Keratinocyte (primary cell): ENCODE results near the gene MYBPH. TPM values are rescaled to one million over a fixed set of nuclear protein-coding genes. Genes with fewer than 3 reads are reported as not detected.

Source experiments
- DNase-seq: peaks from one replicate; pipeline ENCODE4 v3.0.0-alpha.2; 2011; ENCODE audit warnings: low read depth, missing footprints, low spot score
- FAIRE-seq: peaks from 2 replicates; lab custom pipeline; 2011; peaks lifted over from hg19 to GRCh38; lab: Jason Lieb, UNC
- H2AFZ ChIP-seq: 2 replicates; pipeline ENCODE4 v1.6.0; 2012; ENCODE audit warnings: low read length, control low read depth, inconsistent platforms; ENCODE audit not compliant: control insufficient read depth
- H3K27ac ChIP-seq: 2 replicates; pipeline ENCODE4 v1.5.1; 2011; ENCODE audit warnings: low read length; ENCODE audit not compliant: control insufficient read depth, insufficient read depth
- H3K27me3 ChIP-seq: 3 replicates; pipeline ENCODE4 v1.6.0; 2011; ENCODE audit warnings: low read length; ENCODE audit not compliant: control insufficient read depth, insufficient read depth; ENCODE audit errors: extremely low read depth
- H3K36me3 ChIP-seq, 2 experiments: 2 replicates in 1 of 2; 3 replicates in 1 of 2; pipeline ENCODE4 v1.5.1; 2011; ENCODE audit warnings: low read length in 2 of 2, mild to moderate bottlenecking in 1 of 2; ENCODE audit not compliant: control insufficient read depth in 2 of 2, insufficient read depth in 2 of 2; ENCODE audit errors: extremely low read depth in 1 of 2
- H3K4me1 ChIP-seq: 3 replicates; pipeline ENCODE4 v1.5.1; 2011; ENCODE audit warnings: low read length; ENCODE audit not compliant: control insufficient read depth, insufficient read depth; ENCODE audit errors: extremely low read depth
- H3K4me2 ChIP-seq: 3 replicates; pipeline ENCODE4 v1.6.0; 2011; ENCODE audit warnings: low read depth, low read length; ENCODE audit not compliant: control insufficient read depth, insufficient read depth; ENCODE audit errors: extremely low read depth
- H3K4me3 ChIP-seq, 3 experiments: fragments of 200-600 bp in 1 of 3; sonication (generic) in 1 of 3; 2 replicates in 2 of 3; 3 replicates in 1 of 3; pipeline ENCODE4 v1.5.1; 2011 to 2016; ENCODE audit warnings: low read length in 3 of 3, mild to moderate bottlenecking in 3 of 3, control low read depth in 2 of 3, inconsistent platforms in 1 of 3, low read depth in 1 of 3, mixed read lengths in 1 of 3, mixed run types in 1 of 3, moderate library complexity in 1 of 3; ENCODE audit not compliant: control insufficient read depth in 2 of 3, insufficient read depth in 2 of 3; ENCODE audit errors: extremely low read depth in 1 of 3
- H3K79me2 ChIP-seq: 2 replicates; pipeline ENCODE4 v1.6.0; 2012; ENCODE audit warnings: low read length; ENCODE audit not compliant: control insufficient read depth, insufficient read depth
- H3K9ac ChIP-seq: 3 replicates; pipeline ENCODE4 v1.6.0; 2011; ENCODE audit warnings: low read length; ENCODE audit not compliant: control insufficient read depth, insufficient read depth; ENCODE audit errors: extremely low read depth
- H3K9me1 ChIP-seq: 3 replicates; pipeline ENCODE4 v1.6.0; 2011; ENCODE audit warnings: low read length; ENCODE audit not compliant: control insufficient read depth, insufficient read depth; ENCODE audit errors: extremely low read depth
- H3K9me3 ChIP-seq: 2 replicates; pipeline ENCODE4 v1.5.1; 2012; ENCODE audit warnings: low read depth, low read length; ENCODE audit not compliant: control insufficient read depth
- H4K20me1 ChIP-seq: 3 replicates; pipeline ENCODE4 v1.6.0; 2011; ENCODE audit warnings: low read length; ENCODE audit not compliant: control insufficient read depth, insufficient read depth; ENCODE audit errors: extremely low read depth
- EZH2 ChIP-seq: IDR thresholded peaks from one replicate; pipeline ENCODE4 v1.6.1; 2012; ENCODE audit warnings: inconsistent platforms, mild to moderate bottlenecking, low read length, moderate library complexity
- dilution Hi-C: fragments of 300-500 bp; cut with MboI; formaldehyde crosslinking; loops from one replicate; pipeline ENCODE4 v1.7.0; 2020; ENCODE audit warnings: low sequenced_read_pairs; ENCODE audit not compliant: extremely low pct_ligation_motif_present
- polyA plus RNA-seq, 5 experiments: library from polyadenylated mRNA; depleted of rRNA in 3 of 5; stranded (reverse) in 3 of 5; stranded (forward) in 1 of 5; unstranded in 1 of 5; fragments of >200 nt; gene quantifications; 1 replicate in 1 of 5; 2 replicates in 3 of 5; 3 replicates in 1 of 5; pipeline versions ENCODE4 v1.2.1 to v1.2.3, GENCODE V29; 2011 to 2012; ENCODE audit warnings: missing spikeins in 2 of 5, low read depth in 1 of 5, low replicate concordance in 1 of 5
- TF ChIP-seq, protein P1 (sequence below), 3 experiments: IDR thresholded peaks in 1 of 3; conservative IDR thresholded peaks in 1 of 3; optimal IDR thresholded peaks in 1 of 3; 2 replicates in 2 of 3; 3 replicates in 1 of 3; pipeline versions ENCODE3 to v1.5.1; 2011; ENCODE audit warnings: low read length in 3 of 3, mild to moderate bottlenecking in 3 of 3, moderate library complexity in 2 of 3, control low read depth in 1 of 3, inconsistent platforms in 1 of 3; ENCODE audit not compliant: insufficient read depth in 2 of 3; ENCODE audit errors: extremely low read depth in 1 of 3

The MYBPH gene
- polyA plus RNA-seq, 1 donor (not counting 4 experiments of a cell fraction or from before 2014, with no cell fraction given), result not detected

DNA sequence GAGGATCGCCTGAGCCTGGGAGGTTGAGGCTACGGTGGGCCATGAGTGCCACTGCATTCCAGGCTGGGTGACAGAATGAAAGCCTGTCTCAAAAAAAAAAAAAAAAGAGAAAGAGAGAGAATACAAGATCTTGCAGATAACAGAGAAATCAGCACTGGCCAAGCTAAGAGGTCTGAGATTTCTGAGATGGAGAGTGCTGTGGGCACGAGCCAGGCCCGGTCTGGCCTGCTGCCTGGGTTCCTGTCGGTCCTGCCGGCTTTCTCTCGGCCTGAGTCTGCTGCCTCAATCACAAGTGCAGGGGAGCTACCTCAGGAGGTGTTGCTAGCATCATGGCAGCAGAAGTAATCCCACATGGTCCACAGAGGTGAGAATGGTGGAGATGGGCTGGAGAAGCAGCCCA, 29.1 kb downstream of the MYBPH start:
- H3K4me2 ChIP-seq, result no peak overlapping the region
- no peak overlapping the region for H3K27ac ChIP-seq
- H3K27me3 ChIP-seq, result no peaks in the 10 kb centered on the region
- DNase-seq (no peak), FAIRE-seq (no peak)
- no peaks in the 10 kb centered on the region for H3K79me2 ChIP-seq
- H3K4me1 ChIP-seq, result no peaks in the 10 kb centered on the region
- H3K9me1 ChIP-seq, result no peaks in the 10 kb centered on the region
- no peaks in the 10 kb centered on the region for H3K36me3 ChIP-seq
- TF ChIP-seq EZH2, result no peak
- TF ChIP-seq, protein P1, sequence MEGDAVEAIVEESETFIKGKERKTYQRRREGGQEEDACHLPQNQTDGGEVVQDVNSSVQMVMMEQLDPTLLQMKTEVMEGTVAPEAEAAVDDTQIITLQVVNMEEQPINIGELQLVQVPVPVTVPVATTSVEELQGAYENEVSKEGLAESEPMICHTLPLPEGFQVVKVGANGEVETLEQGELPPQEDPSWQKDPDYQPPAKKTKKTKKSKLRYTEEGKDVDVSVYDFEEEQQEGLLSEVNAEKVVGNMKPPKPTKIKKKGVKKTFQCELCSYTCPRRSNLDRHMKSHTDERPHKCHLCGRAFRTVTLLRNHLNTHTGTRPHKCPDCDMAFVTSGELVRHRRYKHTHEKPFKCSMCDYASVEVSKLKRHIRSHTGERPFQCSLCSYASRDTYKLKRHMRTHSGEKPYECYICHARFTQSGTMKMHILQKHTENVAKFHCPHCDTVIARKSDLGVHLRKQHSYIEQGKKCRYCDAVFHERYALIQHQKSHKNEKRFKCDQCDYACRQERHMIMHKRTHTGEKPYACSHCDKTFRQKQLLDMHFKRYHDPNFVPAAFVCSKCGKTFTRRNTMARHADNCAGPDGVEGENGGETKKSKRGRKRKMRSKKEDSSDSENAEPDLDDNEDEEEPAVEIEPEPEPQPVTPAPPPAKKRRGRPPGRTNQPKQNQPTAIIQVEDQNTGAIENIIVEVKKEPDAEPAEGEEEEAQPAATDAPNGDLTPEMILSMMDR (optimal IDR thresholded peaks at IDR 0.05 in 1 of 3, IDR thresholded peaks at IDR 0.05 in 1 of 3, conservative IDR thresholded peaks at IDR 0.05 in 1 of 3; ENCODE audit: extremely low read depth in 1 of 3, insufficient read depth in 2 of 3, low read length in 3 of 3), result no peak
- no peaks in the 10 kb centered on the region for H3K9me3 ChIP-seq
- H2AFZ ChIP-seq, result no peak overlapping the region
- no peaks in the 10 kb centered on the region for H4K20me1 ChIP-seq
- dilution Hi-C loops, result no loop called here
- no peak overlapping the region for H3K4me3 ChIP-seq
- no peak overlapping the region for H3K9ac ChIP-seq

DNA sequence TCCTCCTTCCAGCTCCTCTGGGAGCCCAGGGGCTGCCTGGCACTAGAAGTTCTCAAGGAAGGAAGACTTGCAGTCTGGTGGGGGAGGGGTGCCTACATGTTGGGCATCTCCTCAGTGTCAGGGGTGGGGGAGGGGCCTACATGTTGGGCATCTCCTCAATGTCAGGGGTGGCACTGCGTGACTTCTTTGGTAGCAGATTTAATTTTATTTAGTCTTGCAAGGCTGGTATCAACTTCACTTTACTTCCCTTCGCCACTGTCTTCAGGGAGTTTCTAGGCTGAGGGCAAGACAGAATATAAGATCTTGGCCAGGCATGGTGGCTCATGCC, 29.6 kb downstream of the MYBPH start:
- TF ChIP-seq, protein P1 (optimal IDR thresholded peaks at IDR 0.05 in 1 of 3, IDR thresholded peaks at IDR 0.05 in 1 of 3, conservative IDR thresholded peaks at IDR 0.05 in 1 of 3; ENCODE audit: extremely low read depth in 1 of 3, insufficient read depth in 2 of 3, low read length in 3 of 3), result no peak
- no peak for TF ChIP-seq EZH2
- H4K20me1 ChIP-seq, result no peaks in the 10 kb centered on the region
- DNase-seq (no peak), FAIRE-seq (no peak)
- no peaks in the 10 kb centered on the region for H3K79me2 ChIP-seq
- H3K27ac ChIP-seq, result no peak overlapping the region
- no peak overlapping the region for H3K4me3 ChIP-seq
- dilution Hi-C loops, result no loop called here
- H3K9me3 ChIP-seq, result no peaks in the 10 kb centered on the region
- no peak overlapping the region for H3K9ac ChIP-seq
- no peaks in the 10 kb centered on the region for H3K4me1 ChIP-seq
- no peaks in the 10 kb centered on the region for H3K27me3 ChIP-seq
- no peaks in the 10 kb centered on the region for H3K36me3 ChIP-seq
- no peak overlapping the region for H3K4me2 ChIP-seq
- H2AFZ ChIP-seq, result no peak overlapping the region
- H3K9me1 ChIP-seq, result no peaks in the 10 kb centered on the region
